HepG2 (cell line): ENCODE measurements around the gene SPAG7. TPM values are rescaled to one million over a fixed set of nuclear protein-coding genes. Genes with fewer than 3 reads are reported as not detected.

Experiments
- ATAC-seq: fragments of 200-7000 bp; cut with Tn5 transposase; 3 replicates; pipeline ENCODE4 v1.9.1; 2020; ENCODE audit warnings: mild to moderate bottlenecking, moderate library complexity
- BruUV-seq: library from RNA; stranded (reverse); fragments of 400-500 nt; replicated peaks from 2 replicates; lab custom pipeline; 2021; lab: Mats Ljungman, UMichigan
- CTCF ChIA-PET: fragments of 300-600 bp; formaldehyde crosslinking; extraction: SDS; loops from one replicate; lab custom pipeline; 2021; ENCODE audit warnings: low total read pairs, inconsistent platforms, low intra/inter-chr PET ratio; lab: Yijun Ruan, JAX
- POLR2A ChIA-PET: fragments of 350-600 bp; sonication (Branson Sonifier 250); formaldehyde crosslinking; loops from one replicate; lab custom pipeline; 2020; ENCODE audit warnings: antibody characterized with exemption, inconsistent platforms; lab: Yijun Ruan, JAX
- DNase-seq: peaks from one replicate; pipeline ENCODE4 v3.0.0-alpha.2; 2015; ENCODE audit warnings: low spot score
- FAIRE-seq: peaks from 3 replicates; lab custom pipeline; 2011; peaks lifted over from hg19 to GRCh38; lab: Jason Lieb, UNC
- H2AFZ ChIP-seq: one replicate; pipeline ENCODE4 v1.6.1; 2011; ENCODE audit warnings: low read length, inconsistent platforms
- H3K27ac ChIP-seq: fragments of 300-600 bp; 3 replicates; pipeline ENCODE4 v1.8.0; 2011; ENCODE audit warnings: mixed run types, mild to moderate bottlenecking, mixed read lengths, low read length, inconsistent platforms; ENCODE audit not compliant: insufficient read depth; ENCODE audit errors: extremely low read length
- H3K27me3 ChIP-seq, 2 experiments: fragments of 200-600 bp in 1 of 2; 2 replicates in 1 of 2; 3 replicates in 1 of 2; pipeline versions ENCODE4 v1.6.0 to v1.8.0; 2011; ENCODE audit warnings: low read length in 2 of 2, mild to moderate bottlenecking in 2 of 2, moderate library complexity in 2 of 2, inconsistent platforms in 1 of 2; ENCODE audit not compliant: insufficient read depth in 2 of 2, control insufficient read depth in 1 of 2
- H3K36me3 ChIP-seq, 2 experiments: fragments of 200-600 bp in 1 of 2; replicated peaks in 1 of 2; 2 replicates in 1 of 2; 3 replicates in 1 of 2; pipeline versions ENCODE4 v1.5.1 to v1.8.0; 2011; ENCODE audit warnings: low read length in 2 of 2, inconsistent platforms in 1 of 2; ENCODE audit not compliant: insufficient read depth in 2 of 2, control insufficient read depth in 1 of 2
- H3K4me1 ChIP-seq: 2 replicates; pipeline ENCODE4 v1.5.1; 2012; ENCODE audit warnings: low read length, inconsistent platforms; ENCODE audit not compliant: insufficient read depth
- H3K4me2 ChIP-seq: 2 replicates; pipeline ENCODE4 v1.6.0; 2011; ENCODE audit warnings: low read depth, low read length, inconsistent platforms
- H3K4me3 ChIP-seq, 3 experiments: fragments of 200-600 bp in 1 of 3; sonication (generic), shearing (Covaris generic) in 1 of 3; replicated peaks in 1 of 3; 2 replicates each; pipeline ENCODE4 v1.5.1; 2011 to 2016; ENCODE audit warnings: low read length in 3 of 3, inconsistent platforms in 2 of 3, low read depth in 2 of 3, mild to moderate bottlenecking in 2 of 3, control low read depth in 1 of 3, mixed read lengths in 1 of 3; ENCODE audit not compliant: insufficient read depth in 1 of 3
- H3K79me2 ChIP-seq: one replicate; pipeline ENCODE4 v1.6.1; 2011; ENCODE audit warnings: low read length, inconsistent platforms; ENCODE audit not compliant: insufficient read depth
- H3K9ac ChIP-seq: 2 replicates; pipeline ENCODE4 v1.6.0; 2011; ENCODE audit warnings: mild to moderate bottlenecking, low read depth, low read length, inconsistent platforms; ENCODE audit not compliant: insufficient read depth
- H3K9me3 ChIP-seq: 2 replicates; pipeline ENCODE4 v1.5.1; 2012; ENCODE audit warnings: mild to moderate bottlenecking, low read length
- H4K20me1 ChIP-seq: 2 replicates; pipeline ENCODE4 v1.6.0; 2011; ENCODE audit warnings: inconsistent platforms, mild to moderate bottlenecking, low read length, moderate library complexity; ENCODE audit not compliant: insufficient read depth
- DDIT3 ChIP-seq: sonication (generic); formaldehyde crosslinking; IDR thresholded peaks from 2 replicates; pipeline ENCODE4 v1.4.0; 2020; ENCODE audit warnings: mild to moderate bottlenecking, missing genetic modification reagents
- FOXK1 ChIP-seq: sonication (generic); formaldehyde crosslinking; IDR thresholded peaks from 2 replicates; pipeline ENCODE4 v1.4.0; 2020; ENCODE audit warnings: low read depth, missing genetic modification reagents, borderline replicate concordance
- GLI4 ChIP-seq: sonication (generic); formaldehyde crosslinking; IDR thresholded peaks from 2 replicates; pipeline ENCODE4 v1.5.1; 2020; ENCODE audit warnings: missing genetic modification reagents, mild to moderate bottlenecking, moderate library complexity, borderline replicate concordance
- HMGA1 ChIP-seq: sonication (generic); formaldehyde crosslinking; conservative IDR thresholded peaks from 2 replicates; pipeline ENCODE4 v1.4.0; 2020; ENCODE audit warnings: missing genetic modification reagents
- KAT7 ChIP-seq: IDR thresholded peaks from 2 replicates; pipeline ENCODE4 v1.6.1; 2018; ENCODE audit warnings: borderline replicate concordance, missing compliant biosample characterization
- PHF5A ChIP-seq: IDR thresholded peaks from one replicate; pipeline ENCODE4 v1.6.1; 2018; ENCODE audit warnings: low read depth, missing genetic modification reagents; ENCODE audit not compliant: unreplicated experiment
- RAD21 ChIP-seq: fragments of 450-650 bp; formaldehyde crosslinking; IDR thresholded peaks from 2 replicates; pipeline ENCODE4 v1.5.0; 2020; ENCODE audit warnings: mild to moderate bottlenecking
- TFE3 ChIP-seq: IDR thresholded peaks from 2 replicates; pipeline ENCODE4 v1.6.1; 2016
- ZFAT ChIP-seq: sonication (generic); formaldehyde crosslinking; conservative IDR thresholded peaks from 2 replicates; pipeline ENCODE4 v1.8.1; 2023; ENCODE audit warnings: missing genetic modification reagents, inconsistent platforms
- ZNF800 ChIP-seq: sonication (generic); formaldehyde crosslinking; IDR thresholded peaks from 2 replicates; pipeline ENCODE4 v1.4.0; 2020; ENCODE audit warnings: missing genetic modification reagents
- ZNF841 ChIP-seq: sonication (generic); formaldehyde crosslinking; IDR thresholded peaks from 2 replicates; pipeline ENCODE4 v1.8.1; 2023; ENCODE audit warnings: missing genetic modification reagents, borderline replicate concordance
- ZNF883 ChIP-seq: sonication (generic); formaldehyde crosslinking; IDR thresholded peaks from 2 replicates; pipeline ENCODE4 v1.5.1; 2020; ENCODE audit warnings: mild to moderate bottlenecking, missing genetic modification reagents; ENCODE audit errors: not compliant biosample characterization
- WGBS: methylation state at CpG from one replicate; pipeline ENCODE4 v1.1.6; 2017; ENCODE audit warnings: low lambda C conversion rate; 5-methylcytosine and 5-hydroxymethylcytosine counted together
- in situ Hi-C: cut with HindIII; loops from 2 replicates; pipeline ENCODE4 v1.10.0; 2017; ENCODE audit warnings: low pct_unique_long_range_greater_than_20kb; ENCODE audit not compliant: extremely low pct_ligation_motif_present
- intact Hi-C: fragments of 100-400 bp; cut with micrococcal nuclease; formaldehyde crosslinking; loops from one replicate; pipeline ENCODE4 v1.10.0; 2022; ENCODE audit not compliant: unreplicated experiment
- polyA plus RNA-seq, 8 experiments: library from polyadenylated mRNA; depleted of rRNA in 3 of 8; stranded (reverse) in 7 of 8; unstranded in 1 of 8; fragments of >200 nt; fragmentation: Illumina TruSeq in 4 of 8; extraction: Trizol in 4 of 8; gene quantifications; 2 replicates each; pipeline versions ENCODE4 v1.2.1 to v1.2.3, GENCODE V29; 2011 to 2016; ENCODE audit warnings: low read depth in 4 of 8, missing spikeins in 1 of 8, mixed read lengths in 1 of 8; ENCODE audit not compliant: insufficient read depth in 1 of 8
- total RNA-seq, 5 experiments: library from RNA; depleted of rRNA; stranded (reverse); fragments of >200 nt; fragmentation: Illumina TruSeq; extraction: Trizol; gene quantifications; 2 replicates each; pipeline ENCODE4 v1.2.3, GENCODE V29; 2016; ENCODE audit warnings: low read depth in 1 of 5

Gene SPAG7
- total and polyA plus RNA-seq, 2 of the 13 experiments (the other 11 are each of a cell fraction or from before 2014, with no cell fraction given), result 51.0 to 59.0 TPM

- H3K79me2 ChIP-seq, result peaks cover 50% of the 10 kb centered on the region
- BruUV-seq, result no TSS peak
- in situ Hi-C loops, result no loop called here
- 0 out of 2 replicates have a peak, but pooled peaks have one; percentile 8 for TF ChIP-seq TFE3 (CRISPR knock-in tag)
- TF ChIP-seq GLI4 (CRISPR knock-in tag), result peak; percentile 63; the same call in 1 of the 2 replicates
- TF ChIP-seq HMGA1, result no peak
- no peak for TF ChIP-seq FOXK1 (CRISPR knock-in tag)
- TF ChIP-seq RAD21 (CRISPR knock-in tag), result no peak
- peak; percentile 17 for TF ChIP-seq ZNF883 (CRISPR knock-in tag)
- TF ChIP-seq ZFAT (CRISPR knock-in tag), result 0 out of 2 replicates have a peak, but pooled peaks have one; percentile 48
- peak; percentile 80; the same call in 1 of the 2 replicates for TF ChIP-seq KAT7 (CRISPR knock-in tag)
- no peak; the same call in 1 of the 2 replicates for TF ChIP-seq ZNF841 (CRISPR knock-in tag)
- no peak for TF ChIP-seq ZNF800 (CRISPR knock-in tag)
- TF ChIP-seq DDIT3 (CRISPR knock-in tag), result no peak
- TF ChIP-seq PHF5A (CRISPR knock-in tag), result no peak
These were observed 19.3 kb downstream of the SPAG7 start, which contains the start of gene PFN1 for GRCh38 chr17:4948166-4948930. Gene PFN1 (minus strand): TSS chr17:4948530. CDS start chr17:4948394, 136 bp downstream.

More at GRCh38 chr17:4948166-4948930, 19.3 kb downstream of the SPAG7 start, which contains the start of gene PFN1:
- Histone ChIP-seq H3K27ac (peak within 1 kb of the TSS; percentile 99), H3K9me3 (no peaks in the 10 kb centered on the region), H4K20me1 (peaks cover 33% of the 10 kb centered on the region), H3K4me3 (peak within 1 kb of the TSS; percentile 93 to 100 (median 100)), H3K4me1 (peaks cover 54% of the 10 kb centered on the region), H3K36me3 (peaks cover 11 to 33% of the 10 kb centered on the region in 2 experiments), H3K9ac (peak within 1 kb of the TSS; percentile 99), H2AFZ (no peak within 1 kb of the TSS), H3K4me2 (peak within 1 kb of the TSS; percentile 84), H3K27me3 (no peaks in the 10 kb centered on the region; a peak in 1 of 5 replicates)
- DNase-seq (peak; percentile 90), ATAC-seq (peak; percentile 21), FAIRE-seq (peak; percentile 85)
- under 1% methylated on average over 11 of the region's 59 CpGs for WGBS
- CTCF ChIA-PET, result no interaction called here
- POLR2A ChIA-PET, result interaction anchor here (0.6 to 10.0 kb wide), 8 partner anchors 9 to 152 kb away, joined by 3 to 273 read pairs (median 8); partner anchors contain the start of genes INCA1, KIF1C, PSMB6 and RNF167
- intact Hi-C loops, result no loop called here
